GM20431 (cell line): Measurements from ENCODE around the gene CHRNA7.
"Not testable (repeated sequence)": the region's sequence is repeated elsewhere in the genome, so short reads cannot be mapped to it uniquely, and the experiment has no call there.

ENCODE experiments used
- in situ Hi-C: fragments of 300-500 bp; cut with MseI, MboI; formaldehyde crosslinking; loops from one replicate; pipeline ENCODE4 v1.15.0; 2020; ENCODE audit warnings: low sequenced_read_pairs; ENCODE audit not compliant: unreplicated experiment

CHRNA7 gene

DNA sequence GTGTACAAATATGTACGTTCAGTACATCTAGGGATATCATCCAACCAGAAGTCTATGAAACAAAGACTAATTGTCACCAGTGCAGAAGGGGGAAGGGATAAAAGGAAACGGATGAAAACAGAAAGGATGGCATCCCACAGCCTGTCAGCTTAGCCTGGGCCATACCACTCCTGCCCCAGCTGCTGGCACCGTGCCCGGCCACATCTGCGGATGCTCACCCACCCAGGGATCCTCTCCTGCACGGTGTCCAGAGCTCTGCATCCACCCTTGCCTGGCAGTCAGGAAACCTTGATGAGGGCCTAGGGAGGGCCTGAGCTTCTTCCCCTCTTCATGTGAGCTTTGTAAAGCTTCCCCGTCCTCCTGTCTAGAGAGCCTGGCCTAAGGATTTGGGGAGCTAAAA, 133.8 kb downstream of the CHRNA7 start:
- in situ Hi-C loops = loop anchor here (25.0 kb wide), 1 partner anchor 1777 kb away; the partner anchor contains the start of gene CHRFAM7A

DNA sequence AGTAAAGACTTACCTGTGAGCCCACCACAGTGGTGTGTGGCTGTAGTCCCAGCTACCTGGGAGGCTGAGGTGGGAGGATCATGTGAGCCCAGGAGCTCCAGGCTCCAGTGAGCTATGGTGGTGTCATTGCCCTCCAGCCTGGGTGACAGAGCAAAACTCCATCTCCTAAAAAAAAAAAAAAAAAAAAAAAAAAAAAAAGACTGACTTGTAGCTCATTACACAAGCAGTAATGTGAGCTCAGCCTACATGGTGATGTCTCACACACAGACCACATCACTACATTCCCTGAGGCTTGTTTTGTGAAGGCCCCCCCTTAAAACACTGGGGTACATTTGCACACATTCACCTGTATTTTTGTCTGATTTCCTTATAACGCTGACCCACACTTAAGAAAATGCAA, 134.4 kb downstream of the CHRNA7 start:
- in situ Hi-C loops = loop anchor here (25.0 kb wide), 1 partner anchor 1777 kb away; the partner anchor contains the start of gene CHRFAM7A

DNA sequence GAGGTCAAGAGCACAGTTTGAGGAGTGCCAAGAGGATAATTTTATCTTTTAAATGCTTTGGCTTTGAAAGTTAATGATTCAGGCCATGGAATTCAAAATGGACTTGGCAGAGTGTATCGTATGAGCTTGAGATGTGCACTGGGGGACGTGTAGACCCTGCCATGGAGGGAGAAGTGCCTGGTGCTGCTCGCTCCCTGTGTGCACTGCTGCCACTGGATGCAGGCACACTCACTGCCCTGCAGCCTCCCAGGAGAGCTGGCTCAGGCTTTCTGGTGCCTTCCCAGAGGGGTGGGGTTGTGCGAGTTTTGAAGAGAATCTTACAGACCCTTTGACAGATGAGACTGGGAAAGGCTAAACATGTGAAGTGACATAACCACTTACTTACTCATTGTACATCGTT, 135.5 kb downstream of the CHRNA7 start:
- in situ Hi-C loops = loop anchor here (25.0 kb wide), 1 partner anchor 1778 kb away; the partner anchor contains the start of gene CHRFAM7A

DNA sequence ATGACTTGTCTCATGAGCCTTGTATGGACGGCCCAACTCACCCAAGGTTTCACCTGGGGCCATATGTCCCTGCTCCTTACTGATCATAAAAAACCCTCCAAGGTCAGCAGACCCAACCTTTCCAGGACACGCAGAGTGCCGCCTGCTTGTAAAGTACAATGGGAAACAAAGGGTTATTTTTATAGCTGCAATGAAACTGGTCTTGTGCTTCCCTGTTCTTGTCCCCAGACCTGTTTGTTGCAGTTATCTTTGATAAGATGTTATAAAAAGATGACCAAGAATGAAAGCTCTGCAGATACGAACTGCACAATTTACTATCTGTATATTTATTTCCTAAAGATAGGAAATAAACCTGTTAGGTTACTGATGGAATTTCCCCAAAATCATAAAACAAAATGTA, 136.0 kb downstream of the CHRNA7 start:
- in situ Hi-C loops = loop anchor here (25.0 kb wide), 1 partner anchor 1779 kb away; the partner anchor contains the start of gene CHRFAM7A

DNA sequence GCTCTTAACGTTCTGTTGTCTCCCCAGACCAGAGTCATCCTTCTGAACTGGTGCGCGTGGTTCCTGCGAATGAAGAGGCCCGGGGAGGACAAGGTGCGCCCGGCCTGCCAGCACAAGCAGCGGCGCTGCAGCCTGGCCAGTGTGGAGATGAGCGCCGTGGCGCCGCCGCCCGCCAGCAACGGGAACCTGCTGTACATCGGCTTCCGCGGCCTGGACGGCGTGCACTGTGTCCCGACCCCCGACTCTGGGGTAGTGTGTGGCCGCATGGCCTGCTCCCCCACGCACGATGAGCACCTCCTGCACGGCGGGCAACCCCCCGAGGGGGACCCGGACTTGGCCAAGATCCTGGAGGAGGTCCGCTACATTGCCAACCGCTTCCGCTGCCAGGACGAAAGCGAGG, 137.6 kb downstream of the CHRNA7 start:
- in situ Hi-C loops = loop anchor here (25.0 kb wide), 1 partner anchor 1781 kb away; the partner anchor contains the start of gene CHRFAM7A

DNA sequence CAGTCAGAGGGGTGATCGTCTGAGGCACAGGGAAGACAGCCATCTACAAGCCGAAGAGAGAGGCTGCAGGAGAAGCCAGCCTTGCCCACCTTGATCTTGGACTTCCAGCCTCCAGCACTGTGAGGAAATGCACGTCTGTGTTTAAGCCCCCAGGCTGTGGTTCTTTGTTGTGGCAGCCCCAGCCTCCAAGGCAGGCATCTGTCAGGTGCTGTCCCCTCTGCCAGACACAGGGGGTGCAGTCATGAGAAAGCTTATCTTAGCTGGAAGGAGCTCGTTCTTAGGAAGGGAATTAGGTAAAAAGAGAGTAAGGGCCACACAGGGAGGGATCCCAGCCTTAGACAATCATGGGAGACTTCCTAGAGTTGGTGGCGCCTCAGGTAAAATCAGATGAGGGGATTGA, 150.3 kb downstream of the CHRNA7 start:
- in situ Hi-C loops = not testable (repeated sequence)

DNA sequence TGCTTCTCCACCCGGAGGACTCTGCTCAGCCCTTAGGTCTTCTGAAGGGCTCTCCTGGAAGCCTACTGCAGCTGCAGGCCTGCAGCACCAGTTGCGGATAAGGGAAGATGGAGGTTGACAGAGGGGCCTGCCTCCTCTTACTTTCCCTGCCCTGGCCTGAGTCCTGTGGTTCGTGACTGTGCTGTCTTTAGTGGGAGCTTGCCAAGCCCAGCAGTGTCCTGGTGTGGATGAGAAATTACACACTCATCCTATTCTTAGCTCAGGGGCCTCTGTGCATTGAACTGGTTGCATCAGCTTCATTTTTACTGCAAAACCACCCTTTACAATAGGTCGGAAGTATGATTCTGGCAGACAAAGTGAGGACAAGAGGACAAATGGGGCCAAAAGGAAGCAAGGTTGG, 163.5 kb downstream of the CHRNA7 start:
- in situ Hi-C loops = not testable (repeated sequence)

DNA sequence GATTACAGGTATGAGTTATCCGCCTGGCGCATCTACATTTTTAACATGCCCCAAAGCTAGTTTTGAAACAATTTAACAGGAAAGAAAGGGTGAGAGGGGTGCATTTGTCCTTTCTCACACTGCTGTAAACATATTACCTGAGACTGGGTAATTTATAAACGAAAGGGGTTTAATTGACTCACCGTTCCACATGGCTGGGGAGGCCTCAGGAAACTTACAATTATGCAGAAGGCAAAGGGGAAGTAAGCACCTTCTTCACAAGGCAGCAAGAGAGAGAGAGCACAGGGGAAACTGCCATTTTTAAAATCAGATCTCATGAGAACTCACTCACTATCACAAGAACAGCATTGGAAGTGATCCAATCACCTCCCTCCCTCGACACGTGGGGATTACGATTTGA, 165.9 kb downstream of the CHRNA7 start:
- in situ Hi-C loops = not testable (repeated sequence)

DNA sequence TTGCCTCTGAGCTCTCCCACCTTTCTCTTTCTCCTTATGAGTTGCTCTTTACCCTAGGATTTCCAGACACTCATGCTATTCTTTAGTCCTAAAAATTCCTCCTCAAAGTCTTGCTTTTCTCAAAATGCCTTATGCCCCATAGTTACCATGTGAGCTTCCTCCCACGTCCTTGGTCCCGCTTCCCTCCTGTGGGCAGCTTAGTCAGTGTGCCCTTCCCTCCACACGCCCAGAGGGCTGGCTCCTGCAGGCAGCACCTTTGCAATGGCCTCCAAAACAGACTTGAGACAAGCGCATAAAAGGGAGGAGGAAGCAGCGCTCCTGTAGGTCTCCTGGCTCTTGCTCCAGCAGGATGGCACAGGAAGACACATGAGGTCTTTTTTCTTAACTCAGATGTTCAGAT, 168.6 kb downstream of the CHRNA7 start:
- in situ Hi-C loops = not testable (repeated sequence)

DNA sequence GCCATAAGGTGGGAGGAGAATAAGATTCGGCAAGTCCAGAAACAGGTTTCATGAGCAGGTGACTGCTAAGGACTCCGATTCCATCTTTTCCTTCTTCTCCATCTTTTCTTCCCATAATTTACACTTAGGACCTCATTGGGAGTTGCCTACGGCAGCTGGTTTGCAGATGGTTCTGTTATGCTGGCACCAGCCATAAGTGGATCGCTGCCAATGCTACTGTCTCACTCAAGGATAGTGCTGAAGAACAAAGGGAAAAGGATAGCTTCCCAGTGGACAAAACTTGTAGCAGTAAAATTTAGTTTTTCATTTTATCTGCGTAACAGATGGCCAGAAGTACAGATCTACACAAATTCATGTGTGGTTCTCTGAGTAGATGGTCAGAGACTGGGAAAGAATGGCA, 178.8 kb downstream of the CHRNA7 start:
- in situ Hi-C loops = not testable (repeated sequence)

DNA sequence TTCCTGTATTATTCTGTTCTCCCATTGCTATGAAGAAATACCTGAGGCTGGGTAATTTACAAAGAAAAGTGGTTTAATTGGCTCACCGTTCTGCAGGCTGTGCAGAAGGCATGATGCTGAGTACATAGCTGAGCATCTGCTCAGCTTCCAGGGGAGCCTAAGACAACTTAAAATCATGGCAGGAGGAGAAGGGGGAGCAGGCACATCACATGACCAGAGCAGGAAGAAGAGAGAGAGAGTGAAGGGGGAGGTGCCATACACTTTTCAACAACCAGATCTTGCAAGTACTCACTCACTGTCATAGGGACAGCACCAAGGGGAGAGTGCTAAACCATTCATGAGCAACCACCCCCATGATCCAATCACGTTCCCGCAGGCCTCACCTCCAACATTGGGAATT, 188.4 kb downstream of the CHRNA7 start:
- in situ Hi-C loops = no loop called here
